ACC112 (cell line): ENCODE data around the gene SCAP.
"Not testable (repeated sequence)": the region's sequence is repeated elsewhere in the genome, so short reads cannot be mapped to it uniquely, and the experiment has no call there.

Experiments
- H2AFZ ChIP-seq: fragments of 200-600 bp; sonication (generic); one replicate; pipeline ENCODE4 v1.6.0; 2017; ENCODE audit warnings: antibody characterized with exemption, low read length; ENCODE audit not compliant: unreplicated experiment
- H3K27ac ChIP-seq: fragments of 200-600 bp; sonication (generic); 2 replicates; pipeline ENCODE4 v1.5.1; 2014; ENCODE audit warnings: low read depth, mild to moderate bottlenecking, antibody characterized with exemption, low read length, moderate library complexity
- H3K27me3 ChIP-seq: fragments of 200-600 bp; sonication (generic); 2 replicates; pipeline ENCODE4 v1.6.1; 2014; ENCODE audit warnings: mild to moderate bottlenecking, antibody characterized with exemption, low read length, moderate library complexity, mixed read lengths; ENCODE audit not compliant: insufficient read depth
- H3K36me3 ChIP-seq: fragments of 200-600 bp; sonication (generic); 2 replicates; pipeline ENCODE4 v1.6.1; 2016; ENCODE audit warnings: mild to moderate bottlenecking, antibody characterized with exemption, low read length, moderate library complexity, mixed read lengths; ENCODE audit not compliant: insufficient read depth
- H3K4me1 ChIP-seq: fragments of 200-600 bp; sonication (generic); one replicate; pipeline ENCODE4 v1.6.1; 2016; ENCODE audit warnings: low read length, mixed read lengths; ENCODE audit not compliant: insufficient read depth, unreplicated experiment, control insufficient read depth
- H3K4me3 ChIP-seq: fragments of 200-600 bp; sonication (generic); 2 replicates; pipeline ENCODE4 v1.5.1; 2014; ENCODE audit warnings: mild to moderate bottlenecking, low read depth, low read length
- H3K79me2 ChIP-seq: fragments of 200-600 bp; sonication (generic); one replicate; pipeline ENCODE4 v1.6.0; 2016; ENCODE audit warnings: low read length; ENCODE audit not compliant: control insufficient read depth, unreplicated experiment, insufficient read depth

SCAP gene

DNA sequence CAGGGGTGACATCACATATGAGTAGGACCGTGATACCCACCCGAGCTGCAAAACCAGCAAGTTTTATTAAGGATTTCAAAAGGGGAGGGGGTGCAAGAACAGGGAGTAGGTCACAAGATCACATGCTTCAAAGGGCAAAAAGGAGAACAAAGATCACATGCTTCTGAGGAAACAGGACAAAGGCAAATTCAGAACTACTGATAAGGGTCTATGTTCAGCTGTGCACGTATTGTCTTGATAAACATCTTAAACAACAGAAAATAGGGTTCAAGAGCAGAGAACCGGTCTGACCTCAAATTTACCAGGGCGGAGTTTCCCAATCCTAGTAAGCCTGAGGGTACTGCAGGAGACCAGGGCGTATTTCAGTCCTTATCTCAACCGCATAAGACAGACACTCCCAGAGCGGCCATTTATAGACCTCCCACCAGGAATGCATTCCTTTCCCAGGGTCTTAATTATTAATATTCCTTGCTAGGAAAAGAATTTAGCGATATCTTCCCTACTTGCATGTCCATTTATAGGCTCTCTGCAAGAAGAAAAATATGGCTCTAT is 16.1 kb downstream of the SCAP start:
- not testable (repeated sequence) for H3K4me1 ChIP-seq, H2AFZ ChIP-seq, H3K36me3 ChIP-seq, H3K4me3 ChIP-seq, H3K27ac ChIP-seq, H3K27me3 ChIP-seq
- peaks cover 24% of the 10 kb centered on the region for H3K79me2 ChIP-seq

DNA sequence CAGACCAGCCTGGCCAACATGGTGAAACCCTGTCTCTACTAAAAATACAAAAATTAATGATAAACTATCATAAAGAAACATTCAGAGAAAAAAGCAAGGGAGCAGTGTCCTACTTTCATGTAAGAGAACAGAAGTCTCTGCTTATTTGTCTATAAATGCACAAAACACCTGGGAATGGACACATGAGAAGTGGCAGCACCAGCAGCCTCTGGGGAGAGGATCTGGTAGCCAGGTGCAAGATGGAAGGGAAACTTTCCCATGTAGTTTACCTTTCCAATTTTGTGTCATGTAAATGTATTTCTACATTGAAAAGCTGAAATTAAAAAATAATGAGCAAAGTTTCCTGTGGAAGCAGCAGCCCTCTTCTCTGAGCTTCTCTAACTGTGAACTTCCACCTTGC is 18.8 kb downstream of the SCAP start:
- no peak overlapping the region for H3K27ac ChIP-seq
- no peak overlapping the region for H2AFZ ChIP-seq
- H3K4me3 ChIP-seq, result no peak overlapping the region
- no peaks in the 10 kb centered on the region for H3K27me3 ChIP-seq
- no peaks in the 10 kb centered on the region for H3K4me1 ChIP-seq
- peaks cover 28% of the 10 kb centered on the region for H3K79me2 ChIP-seq
- no peaks in the 10 kb centered on the region for H3K36me3 ChIP-seq

GRCh38 chr3:47455806-47456452 is 19.8 kb downstream of the SCAP start:
- Histone ChIP-seq H3K36me3 (no peaks in the 10 kb centered on the region), H3K4me3 (no peak overlapping the region), H3K4me1 (no peaks in the 10 kb centered on the region), H3K27me3 (no peaks in the 10 kb centered on the region), H2AFZ (no peak overlapping the region), H3K27ac (no peak overlapping the region), H3K79me2 (peaks cover 20% of the 10 kb centered on the region)

DNA sequence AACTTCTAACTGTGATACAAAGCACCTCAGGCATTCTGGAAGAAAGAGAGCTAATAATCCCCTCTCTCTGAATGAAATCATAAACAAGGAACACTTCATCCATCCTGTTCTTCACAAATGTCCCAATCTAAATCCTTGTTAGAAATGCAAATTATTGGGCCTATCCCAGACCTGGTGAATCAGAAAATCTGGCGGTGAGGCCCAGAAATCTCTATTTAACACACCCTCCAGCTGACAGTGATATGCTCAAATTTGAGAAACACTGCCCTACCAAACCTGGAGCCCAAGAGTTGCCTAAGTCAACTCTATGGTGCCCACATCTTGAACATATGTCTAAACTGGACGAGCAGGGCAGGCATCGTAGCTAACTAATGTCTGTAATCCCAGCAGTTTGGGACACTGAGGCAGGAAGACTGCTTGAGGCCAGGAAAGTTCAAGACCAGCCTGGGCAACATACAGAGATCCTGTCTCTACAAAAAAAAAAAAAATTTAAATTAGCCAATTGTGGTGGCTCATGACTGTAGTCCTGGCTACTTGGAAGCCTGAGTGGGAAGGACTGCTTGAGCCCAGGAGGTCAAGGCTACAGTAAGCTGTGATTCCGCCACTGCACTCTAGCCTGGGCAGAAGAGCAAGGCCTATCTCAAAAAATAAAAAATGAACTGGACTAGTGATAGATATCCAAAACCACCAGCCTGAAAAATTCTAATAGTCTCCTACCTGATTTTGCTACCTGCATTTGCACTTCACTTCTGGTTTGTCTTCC is 23.1 kb downstream of the SCAP start:
- H3K4me1 ChIP-seq, result no peaks in the 10 kb centered on the region

GRCh38 chr3:47444103-47444502 is 31.6 kb downstream of the SCAP start:
- peaks cover 15% of the 10 kb centered on the region for H3K79me2 ChIP-seq
- no peaks in the 10 kb centered on the region for H3K36me3 ChIP-seq

More for the DNA sequence above, 23.1 kb downstream of the SCAP start:
- Histone ChIP-seq H3K79me2 (peaks cover 16% of the 10 kb centered on the region), H3K4me3 (no peak overlapping the region), H3K36me3 (no peaks in the 10 kb centered on the region), H3K27me3 (no peaks in the 10 kb centered on the region), H2AFZ (no peak overlapping the region), H3K27ac (no peak overlapping the region)

GRCh38 chr3:47443611-47443995 is 32.1 kb downstream of the SCAP start:
- H3K79me2 ChIP-seq, result peaks cover 15% of the 10 kb centered on the region

More at GRCh38 chr3:47444103-47444502, 31.6 kb downstream of the SCAP start:
- Histone ChIP-seq H3K27ac (peak overlapping the region; percentile 8; the same call in 1 of the 2 replicates), H3K4me1 (peaks cover 4% of the 10 kb centered on the region), H3K27me3 (no peaks in the 10 kb centered on the region), H3K4me3 (no peak overlapping the region), H2AFZ (no peak overlapping the region)

GRCh38 chr3:47441796-47442551 is 33.8 kb downstream of the SCAP start:
- H2AFZ ChIP-seq, result no peak overlapping the region
- peaks cover 12% of the 10 kb centered on the region for H3K79me2 ChIP-seq
- H3K36me3 ChIP-seq, result no peaks in the 10 kb centered on the region
- peaks cover 4% of the 10 kb centered on the region for H3K4me1 ChIP-seq
- H3K4me3 ChIP-seq, result no peak overlapping the region
- no peak overlapping the region for H3K27ac ChIP-seq
- H3K27me3 ChIP-seq, result no peaks in the 10 kb centered on the region

More at GRCh38 chr3:47443611-47443995, 32.1 kb downstream of the SCAP start:
- H3K4me3 ChIP-seq, result no peak overlapping the region
- H3K36me3 ChIP-seq, result no peaks in the 10 kb centered on the region
- H3K4me1 ChIP-seq, result peaks cover 4% of the 10 kb centered on the region
- no peaks in the 10 kb centered on the region for H3K27me3 ChIP-seq
- H3K27ac ChIP-seq, result peak overlapping the region; percentile 8; the same call in 1 of the 2 replicates
- H2AFZ ChIP-seq, result no peak overlapping the region

GRCh38 chr3:47440131-47440530 is 35.6 kb downstream of the SCAP start:
- Histone ChIP-seq H2AFZ (no peak overlapping the region), H3K36me3 (no peaks in the 10 kb centered on the region), H3K4me3 (no peak overlapping the region), H3K27ac (no peak overlapping the region), H3K79me2 (peaks cover 8% of the 10 kb centered on the region), H3K27me3 (no peaks in the 10 kb centered on the region), H3K4me1 (peaks cover 4% of the 10 kb centered on the region)

DNA sequence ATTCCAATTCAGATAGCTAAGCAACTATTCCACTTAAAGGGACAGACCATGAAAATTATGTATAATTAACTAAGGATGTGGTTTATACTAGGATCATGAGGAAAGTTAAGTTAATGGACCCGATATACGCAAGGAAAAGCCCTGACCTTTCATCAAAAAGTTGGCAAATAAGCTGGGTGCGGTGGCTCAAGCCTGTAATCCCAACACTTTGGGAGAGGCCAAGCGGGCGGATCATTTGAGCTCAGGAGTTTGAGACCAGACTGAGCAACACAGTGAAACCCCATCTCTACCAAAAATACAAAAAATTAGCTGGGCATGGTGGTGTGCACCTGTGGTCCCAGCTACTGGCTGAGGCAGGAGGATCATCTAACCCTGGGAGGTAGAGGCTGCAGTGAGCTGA is 39.6 kb downstream of the SCAP start:
- Histone ChIP-seq H3K79me2 (no peaks in the 10 kb centered on the region), H3K27ac (no peak overlapping the region), H3K4me1 (no peaks in the 10 kb centered on the region), H3K36me3 (peaks cover 13% of the 10 kb centered on the region; the same call in 1 of the 2 replicates), H3K27me3 (no peaks in the 10 kb centered on the region), H2AFZ (no peak overlapping the region), H3K4me3 (no peak overlapping the region)

- Histone ChIP-seq H3K27me3 (no peaks in the 10 kb centered on the region), H3K4me3 (no peak overlapping the region), H3K4me1 (no peaks in the 10 kb centered on the region), H3K79me2 (no peaks in the 10 kb centered on the region), H2AFZ (no peak overlapping the region), H3K27ac (no peak overlapping the region), H3K36me3 (peaks cover 13% of the 10 kb centered on the region; the same call in 1 of the 2 replicates)
Measured at GRCh38 chr3:47434849-47435248, 40.9 kb downstream of the SCAP start.
